Measurements from ENCODE around the gene PLAGL1. TPM values are rescaled to one million over a fixed set of nuclear protein-coding genes. Genes with fewer than 3 reads are reported as not detected.
A peak's percentile ranks its signal among the peaks of the same experiment; 100 is the strongest.
"Not testable (repeated sequence)": the region's sequence is repeated elsewhere in the genome, so short reads cannot be mapped to it uniquely, and the experiment has no call there.

PLAGL1 gene, protein sequence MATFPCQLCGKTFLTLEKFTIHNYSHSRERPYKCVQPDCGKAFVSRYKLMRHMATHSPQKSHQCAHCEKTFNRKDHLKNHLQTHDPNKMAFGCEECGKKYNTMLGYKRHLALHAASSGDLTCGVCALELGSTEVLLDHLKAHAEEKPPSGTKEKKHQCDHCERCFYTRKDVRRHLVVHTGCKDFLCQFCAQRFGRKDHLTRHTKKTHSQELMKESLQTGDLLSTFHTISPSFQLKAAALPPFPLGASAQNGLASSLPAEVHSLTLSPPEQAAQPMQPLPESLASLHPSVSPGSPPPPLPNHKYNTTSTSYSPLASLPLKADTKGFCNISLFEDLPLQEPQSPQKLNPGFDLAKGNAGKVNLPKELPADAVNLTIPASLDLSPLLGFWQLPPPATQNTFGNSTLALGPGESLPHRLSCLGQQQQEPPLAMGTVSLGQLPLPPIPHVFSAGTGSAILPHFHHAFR
- 10 to 100 TPM; 13.7 to 16.3 (median 15.3) TPM for total RNA-seq
- polyA plus RNA-seq, result 10.5 TPM
- long read RNA-seq, donor 1, partial matches to known transcripts, result 4 of 15 reads
- long read RNA-seq, donor 1, other reads (novel, unspliced or antisense), result 7 of 15 reads
- long read RNA-seq, donor 2, partial matches to known transcripts, result 0 of 10 reads
- long read RNA-seq, donor 2, other reads (novel, unspliced or antisense), result 6 of 10 reads
- long read RNA-seq, donor 3, partial matches to known transcripts, result 0 of 12 reads
- long read RNA-seq, donor 3, other reads (novel, unspliced or antisense), result 8 of 12 reads
- long read RNA-seq, donor 4, partial matches to known transcripts, result 0 of 8 reads
- long read RNA-seq, donor 4, other reads (novel, unspliced or antisense), result 7 of 8 reads

DNA sequence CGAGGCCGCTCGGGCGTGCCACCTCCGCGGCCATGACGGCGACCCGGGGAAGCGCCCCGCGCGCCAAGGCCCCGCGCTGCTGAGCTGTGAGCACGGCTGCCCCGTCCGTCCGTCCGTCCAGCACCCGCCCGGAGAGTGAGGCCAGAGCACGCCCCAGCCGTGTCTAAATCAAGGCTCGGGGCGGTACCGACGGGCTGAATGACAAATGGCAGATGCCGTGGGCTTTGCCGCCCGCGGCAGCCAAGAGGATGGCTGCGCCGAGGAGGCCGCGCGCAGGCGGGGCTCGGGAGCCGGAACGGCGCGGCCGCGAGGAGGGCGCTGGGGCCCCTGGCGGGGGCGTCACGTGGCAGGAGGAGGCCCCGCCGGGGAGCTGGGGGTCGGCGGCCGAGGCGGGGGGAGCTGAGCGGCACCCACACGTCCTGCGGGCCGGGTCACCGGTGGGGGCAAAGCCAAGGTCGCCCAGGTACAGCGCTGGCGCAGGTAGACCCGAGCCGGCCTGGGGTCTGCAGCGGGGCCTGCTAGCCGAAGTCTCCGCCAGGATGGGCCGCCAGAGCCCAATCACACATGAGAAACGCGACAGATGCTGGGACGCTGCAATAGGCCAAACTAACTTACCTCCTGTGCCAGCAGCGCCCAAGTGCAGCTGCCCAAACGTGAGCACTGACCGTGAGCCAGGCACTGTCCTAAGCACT, at the start of gene PLAGL1:
Gene PLAGL1 (minus strand): TSS at position 140 of the 692 bp plus-strand sequence. CDS start 60,123 bp downstream, outside the sequence.
- H3K27me3 ChIP-seq (ENCODE audit: control insufficient read depth, insufficient read depth), result no peaks in the 10 kb centered on the region
- peak within 1 kb of the TSS; percentile 27 for H3K27ac ChIP-seq (ENCODE audit: low read length)
- H3K4me3 ChIP-seq (ENCODE audit: low read length), result peak within 1 kb of the TSS; percentile 58
- no peaks in the 10 kb centered on the region for H3K4me1 ChIP-seq (ENCODE audit: control insufficient read depth, insufficient read depth, low read length)
- peak; percentile 98 for ATAC-seq
- H3K9me3 ChIP-seq (ENCODE audit: control insufficient read depth, low read length), result no peaks in the 10 kb centered on the region
- peak; percentile 84 to 93 (median 89) for DNase-seq
- WGBS, result 49% methylated on average over 75 of the region's 75 CpGs
- intact Hi-C loops (cut with DNase I), result no loop called here

DNA sequence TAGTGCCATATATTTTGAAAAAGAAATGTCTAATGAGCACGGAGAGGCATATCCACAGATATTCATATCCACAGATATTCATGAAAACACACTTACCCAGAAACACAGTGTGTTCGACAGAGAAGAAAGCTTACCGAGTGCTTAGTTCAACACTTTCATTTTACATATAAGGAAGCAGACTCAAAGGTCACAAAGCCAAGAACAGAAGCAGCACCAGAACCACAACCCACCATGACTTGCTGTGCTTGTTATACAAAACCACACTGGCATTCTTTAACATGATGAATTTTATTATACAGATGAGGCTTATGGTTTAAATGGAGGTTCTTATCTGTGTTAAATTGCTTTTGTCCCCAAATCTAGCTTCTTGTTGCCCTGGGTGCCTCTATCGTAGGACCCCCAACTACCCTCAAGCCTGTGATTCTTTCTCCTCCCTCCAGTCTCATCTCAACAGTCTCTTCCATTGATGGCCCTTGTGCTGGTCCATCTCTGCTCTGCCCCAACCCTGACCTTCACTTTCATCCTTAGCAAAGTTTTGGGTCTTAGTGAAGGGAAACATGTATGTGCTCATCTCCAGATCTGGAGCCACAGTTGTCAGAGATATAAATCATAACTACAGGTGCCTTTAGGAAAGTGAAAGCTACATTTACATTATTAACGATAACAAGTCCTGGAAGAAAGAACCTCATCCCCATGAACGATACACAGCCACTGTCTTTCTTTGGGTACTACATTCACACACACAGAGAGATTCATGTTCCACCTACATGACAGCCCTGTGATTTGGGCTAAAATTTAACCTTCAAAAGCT, 47.3 kb upstream of the PLAGL1 start:
- ATAC-seq (no peak), DNase-seq (no peak)
- 76% methylated on average over 6 of the region's 6 CpGs for WGBS
- Histone ChIP-seq H3K27me3 (ENCODE audit: control insufficient read depth, insufficient read depth) (no peaks in the 10 kb centered on the region), H3K4me1 (ENCODE audit: control insufficient read depth, insufficient read depth, low read length) (no peaks in the 10 kb centered on the region), H3K27ac (ENCODE audit: low read length) (no peak overlapping the region), H3K9me3 (ENCODE audit: control insufficient read depth, low read length) (no peaks in the 10 kb centered on the region), H3K4me3 (ENCODE audit: low read length) (no peak overlapping the region)
- intact Hi-C loops (cut with DNase I), result no loop called here

DNA sequence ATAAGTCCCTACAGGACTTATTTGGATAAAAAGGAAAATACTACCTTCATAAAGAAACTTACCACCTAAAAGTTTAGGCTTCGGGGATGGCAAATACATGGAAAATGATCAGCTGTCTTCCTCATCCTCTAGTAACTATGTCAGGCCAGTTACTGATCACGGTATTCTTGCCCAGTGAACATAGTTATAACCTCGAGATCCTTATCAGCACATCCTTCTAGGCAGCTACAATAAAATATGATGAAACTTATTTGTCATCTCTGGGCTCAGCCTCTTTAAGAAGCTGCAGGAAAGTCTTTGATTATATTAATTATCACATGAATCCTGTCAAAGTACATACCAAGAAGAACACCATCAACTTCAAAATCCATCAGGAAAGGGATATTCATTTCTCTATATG, 45.5 kb upstream of the PLAGL1 start:
- no peak for DNase-seq
- Histone ChIP-seq H3K9me3 (ENCODE audit: control insufficient read depth, low read length) (no peaks in the 10 kb centered on the region), H3K27me3 (ENCODE audit: control insufficient read depth, insufficient read depth) (no peaks in the 10 kb centered on the region), H3K4me1 (ENCODE audit: control insufficient read depth, insufficient read depth, low read length) (no peaks in the 10 kb centered on the region), H3K27ac (ENCODE audit: low read length) (no peak overlapping the region), H3K4me3 (ENCODE audit: low read length) (no peak overlapping the region)
- WGBS, result 63% methylated on average over 3 of the region's 3 CpGs
- no peak for ATAC-seq
- intact Hi-C loops (cut with DNase I), result no loop called here

DNA sequence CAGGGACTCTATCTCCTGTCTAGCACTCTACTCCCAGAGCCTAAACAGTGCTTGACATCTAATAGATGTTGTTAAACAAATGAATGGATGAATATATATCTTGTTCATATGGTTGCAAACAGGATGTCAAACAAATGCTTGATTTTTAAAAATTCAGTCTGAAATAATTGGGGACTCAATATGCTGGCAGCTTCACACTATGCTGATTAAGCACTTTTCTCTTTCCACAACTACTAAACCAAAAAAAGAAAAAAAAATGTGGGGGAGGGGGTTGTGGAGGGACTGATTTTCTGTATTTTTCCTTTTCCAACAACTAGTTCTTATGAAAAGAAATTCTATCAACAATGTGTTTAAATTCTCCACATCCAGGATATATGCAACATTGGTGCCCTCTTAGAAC, 44.4 kb upstream of the PLAGL1 start:
- Histone ChIP-seq H3K27me3 (ENCODE audit: control insufficient read depth, insufficient read depth) (no peaks in the 10 kb centered on the region), H3K27ac (ENCODE audit: low read length) (no peak overlapping the region), H3K4me1 (ENCODE audit: control insufficient read depth, insufficient read depth, low read length) (no peaks in the 10 kb centered on the region), H3K9me3 (ENCODE audit: control insufficient read depth, low read length) (no peaks in the 10 kb centered on the region), H3K4me3 (ENCODE audit: low read length) (no peak overlapping the region)
- ATAC-seq, result no peak
- no peak for DNase-seq
- intact Hi-C loops (cut with DNase I), result no loop called here

DNA sequence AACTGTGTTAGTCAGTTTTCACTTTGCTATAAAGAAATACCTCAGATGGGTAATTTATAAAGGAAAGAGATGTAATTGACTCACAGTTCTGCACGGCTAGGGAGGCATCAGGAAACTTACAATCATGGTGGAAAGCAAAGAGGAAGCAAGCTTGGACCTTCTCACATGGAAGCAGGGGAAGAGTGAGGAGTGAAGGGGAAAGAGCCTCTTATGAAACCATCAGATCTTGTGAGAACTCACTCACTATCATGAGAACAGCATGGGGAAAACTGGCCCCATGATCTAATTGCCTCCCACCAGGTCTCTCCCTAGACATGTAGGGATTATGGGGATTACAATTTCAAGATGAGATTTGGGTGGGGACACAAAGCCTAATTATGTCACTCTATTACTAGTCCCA, 41.3 kb upstream of the PLAGL1 start:
- intact Hi-C loops (cut with DNase I), result no loop called here
- WGBS, result 58% methylated on average over 1 of the region's 1 CpG
- no peaks in the 10 kb centered on the region for H3K27me3 ChIP-seq (ENCODE audit: control insufficient read depth, insufficient read depth)
- no peak overlapping the region for H3K4me3 ChIP-seq (ENCODE audit: low read length)
- no peaks in the 10 kb centered on the region for H3K9me3 ChIP-seq (ENCODE audit: control insufficient read depth, low read length)
- no peaks in the 10 kb centered on the region for H3K4me1 ChIP-seq (ENCODE audit: control insufficient read depth, insufficient read depth, low read length)
- DNase-seq (no peak), ATAC-seq (no peak)
- no peak overlapping the region for H3K27ac ChIP-seq (ENCODE audit: low read length)

DNA sequence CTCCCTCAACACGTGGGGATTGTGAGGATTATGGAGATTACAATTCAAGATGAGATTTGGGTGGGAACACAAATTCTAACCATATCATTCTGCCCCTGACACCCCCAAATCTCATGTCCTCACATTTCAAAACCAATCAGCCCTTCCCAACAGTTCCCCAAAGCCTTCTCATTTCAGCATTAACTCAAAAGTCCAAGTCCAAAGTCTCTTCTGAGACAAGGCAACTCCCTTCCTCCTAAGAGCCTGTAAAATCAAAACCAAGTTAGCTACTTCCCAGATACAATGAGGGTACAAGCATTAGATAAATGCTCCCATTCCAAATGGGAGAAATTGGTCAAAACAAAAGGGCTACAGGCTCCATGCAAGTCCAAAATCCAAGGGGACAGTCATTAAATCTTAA, 39.6 kb upstream of the PLAGL1 start:
- ATAC-seq (no peak), DNase-seq (no peak)
- 62% methylated on average over 1 of the region's 1 CpG for WGBS
- H3K27ac ChIP-seq (ENCODE audit: low read length), result no peak overlapping the region
- H3K9me3 ChIP-seq (ENCODE audit: control insufficient read depth, low read length), result no peaks in the 10 kb centered on the region
- no peaks in the 10 kb centered on the region for H3K4me1 ChIP-seq (ENCODE audit: control insufficient read depth, insufficient read depth, low read length)
- H3K4me3 ChIP-seq (ENCODE audit: low read length), result no peak overlapping the region
- no peaks in the 10 kb centered on the region for H3K27me3 ChIP-seq (ENCODE audit: control insufficient read depth, insufficient read depth)
- intact Hi-C loops (cut with DNase I), result no loop called here

DNA sequence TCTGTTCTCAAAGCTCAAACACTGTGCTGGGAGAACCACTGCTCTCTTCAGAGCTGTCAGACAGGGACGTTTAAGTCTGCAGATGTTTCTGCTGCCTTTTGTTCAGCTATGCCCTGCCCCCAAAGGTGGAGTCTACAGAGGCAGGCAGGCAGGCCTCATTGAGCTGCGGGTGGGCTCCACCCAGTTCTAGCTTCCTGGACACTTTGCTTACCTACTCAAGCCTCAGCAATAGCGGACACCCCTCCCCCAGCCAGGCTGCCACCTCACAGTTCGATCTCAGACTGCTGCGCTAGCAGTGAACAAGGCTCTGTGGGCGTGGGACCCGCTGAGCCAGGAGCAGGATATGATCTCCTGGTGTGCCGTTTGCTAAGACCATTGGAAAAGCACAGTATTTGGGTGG, 38.6 kb upstream of the PLAGL1 start:
- not testable (repeated sequence) for H3K27ac ChIP-seq (ENCODE audit: low read length); H3K27me3 ChIP-seq (ENCODE audit: control insufficient read depth, insufficient read depth)
- WGBS, result 79% methylated on average over 8 of the region's 8 CpGs

DNA sequence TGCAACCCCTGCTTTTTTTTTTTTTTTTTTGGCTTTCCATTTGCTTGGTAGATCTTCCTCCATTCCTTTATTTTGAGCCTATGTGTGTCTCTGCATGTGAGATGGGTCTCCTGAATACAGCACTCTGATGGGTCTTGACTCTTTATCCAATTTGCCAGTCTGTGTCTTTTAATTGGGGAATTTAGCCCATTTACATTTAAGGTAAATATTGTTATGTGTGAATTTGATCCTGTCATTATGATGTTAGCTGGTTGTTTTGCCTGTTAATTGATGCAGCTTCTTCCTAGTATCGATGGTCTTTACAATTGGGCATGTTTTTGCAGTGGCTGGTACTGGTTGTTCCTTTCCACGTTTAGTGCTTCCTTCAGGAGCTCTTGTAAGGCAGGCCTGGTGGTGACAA, 36.9 kb upstream of the PLAGL1 start:
- DNase-seq; H3K4me1 ChIP-seq (ENCODE audit: control insufficient read depth, insufficient read depth, low read length); ATAC-seq; intact Hi-C loops (cut with DNase I); H3K27me3 ChIP-seq (ENCODE audit: control insufficient read depth, insufficient read depth); H3K27ac ChIP-seq (ENCODE audit: low read length); H3K4me3 ChIP-seq (ENCODE audit: low read length); H3K9me3 ChIP-seq (ENCODE audit: control insufficient read depth, low read length): not testable (repeated sequence)
- WGBS, result 80% methylated on average over 2 of the region's 2 CpGs

More for the DNA sequence above, 38.6 kb upstream of the PLAGL1 start:
- H3K4me1 ChIP-seq (ENCODE audit: control insufficient read depth, insufficient read depth, low read length); ATAC-seq; H3K4me3 ChIP-seq (ENCODE audit: low read length); H3K9me3 ChIP-seq (ENCODE audit: control insufficient read depth, low read length); DNase-seq; intact Hi-C loops (cut with DNase I): not testable (repeated sequence)

DNA sequence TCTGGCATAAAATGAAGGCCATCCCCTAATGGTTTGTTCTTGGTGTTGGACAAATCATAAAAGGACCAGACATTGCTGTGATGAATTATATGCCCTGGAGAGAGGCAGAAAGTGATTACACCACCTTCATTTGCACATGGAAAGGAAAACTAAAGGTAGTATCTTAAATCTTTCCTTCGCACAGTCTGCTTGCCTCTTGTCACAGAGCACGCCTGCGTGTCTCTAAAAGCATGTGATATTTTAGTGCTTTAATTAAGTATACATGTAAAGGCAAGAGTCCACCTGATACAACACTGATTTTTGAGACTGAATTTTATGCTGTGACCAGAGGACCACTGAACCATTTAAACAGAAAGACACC, 28.8 kb upstream of the PLAGL1 start:
- H3K27ac ChIP-seq (ENCODE audit: low read length), result no peak overlapping the region
- H3K4me3 ChIP-seq (ENCODE audit: low read length), result no peak overlapping the region
- DNase-seq, result no peak
- intact Hi-C loops (cut with DNase I), result no loop called here
- H3K27me3 ChIP-seq (ENCODE audit: control insufficient read depth, insufficient read depth), result no peaks in the 10 kb centered on the region
- no peaks in the 10 kb centered on the region for H3K9me3 ChIP-seq (ENCODE audit: control insufficient read depth, low read length)
- no peak for ATAC-seq
- H3K4me1 ChIP-seq (ENCODE audit: control insufficient read depth, insufficient read depth, low read length), result no peaks in the 10 kb centered on the region
- 91% methylated on average over 3 of the region's 3 CpGs for WGBS

DNA sequence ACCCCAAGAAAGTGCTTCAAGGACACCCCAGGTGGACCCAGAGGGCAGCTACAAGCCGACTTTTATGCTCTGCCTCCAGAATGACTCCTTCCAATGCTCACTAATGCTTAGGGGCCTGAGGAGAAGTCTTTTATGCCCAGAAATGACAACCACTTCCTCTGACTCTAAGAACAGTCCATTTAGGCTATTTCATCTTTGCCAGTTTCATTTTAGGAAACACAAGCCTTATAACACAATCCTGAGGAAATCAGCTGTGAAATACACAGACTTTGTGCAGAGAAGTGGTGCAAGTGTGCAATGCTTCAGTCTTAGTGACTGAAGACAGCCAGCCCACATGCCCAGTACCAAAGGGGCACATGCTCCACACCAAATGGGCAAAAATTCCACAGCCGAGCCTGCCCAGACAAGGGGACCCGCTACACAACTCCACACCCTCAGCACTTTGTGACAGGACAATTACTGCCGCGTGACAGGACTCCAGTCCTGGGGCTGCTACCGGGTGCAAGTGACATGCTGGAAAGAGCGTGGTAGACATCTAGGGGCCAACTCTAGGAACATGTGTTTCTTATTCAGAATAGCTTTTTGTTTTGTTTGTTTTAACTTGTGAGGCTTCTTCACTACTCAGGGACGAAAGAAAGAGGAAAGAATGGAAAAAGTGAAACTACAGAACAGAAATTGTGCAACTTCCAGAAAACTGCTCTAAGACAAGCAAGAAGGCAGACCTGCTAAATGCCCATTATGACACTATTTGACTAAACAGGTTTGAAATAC, 28.2 kb upstream of the PLAGL1 start:
- DNase-seq, result peak in 2 of 3 donors; percentile 58 to 63

More for the DNA sequence above, 28.2 kb upstream of the PLAGL1 start:
- Histone ChIP-seq H3K27me3 (ENCODE audit: control insufficient read depth, insufficient read depth) (no peaks in the 10 kb centered on the region), H3K4me3 (ENCODE audit: low read length) (peak overlapping the region; percentile 19), H3K27ac (ENCODE audit: low read length) (no peak overlapping the region), H3K4me1 (ENCODE audit: control insufficient read depth, insufficient read depth, low read length) (no peaks in the 10 kb centered on the region), H3K9me3 (ENCODE audit: control insufficient read depth, low read length) (no peaks in the 10 kb centered on the region)
- ATAC-seq, result peak; percentile 52 to 67
- WGBS, result 33% methylated on average over 8 of the region's 8 CpGs
- intact Hi-C loops (cut with DNase I), result no loop called here

Data from right cardiac atrium (tissue), 5 donors.